OCI-LY1 (cell line): ENCODE measurements around the gene IHH.

Experiments
- H2AFZ ChIP-seq: fragments of 200-600 bp; sonication (generic), shearing (Covaris generic); 2 replicates; pipeline ENCODE4 v1.6.0; 2014; ENCODE audit warnings: antibody characterized with exemption, mild to moderate bottlenecking, low read length
- H3F3A ChIP-seq: fragments of 200-600 bp; sonication (generic), shearing (Covaris generic); 2 replicates; pipeline ENCODE4 v1.6.0; 2014; ENCODE audit warnings: mild to moderate bottlenecking, antibody characterized with exemption, low read length, moderate library complexity; ENCODE audit not compliant: insufficient read depth
- H3K27ac ChIP-seq: fragments of 200-600 bp; sonication (generic); 2 replicates; pipeline ENCODE4 v1.5.1; 2014; ENCODE audit warnings: low read length, mixed run types, mild to moderate bottlenecking, low read depth; ENCODE audit not compliant: poor library complexity, severe bottlenecking
- H3K27me3 ChIP-seq: fragments of 200-600 bp; sonication (generic); 2 replicates; pipeline ENCODE4 v1.6.0; 2014; ENCODE audit warnings: antibody characterized with exemption, mild to moderate bottlenecking, low read length, moderate library complexity; ENCODE audit not compliant: insufficient read depth
- H3K36me3 ChIP-seq: fragments of 200-600 bp; sonication (generic); 2 replicates; pipeline ENCODE4 v1.6.1; 2014; ENCODE audit warnings: mild to moderate bottlenecking, antibody characterized with exemption, low read length, moderate library complexity, mixed read lengths; ENCODE audit not compliant: insufficient read depth
- H3K4me1 ChIP-seq: fragments of 200-600 bp; sonication (generic); 2 replicates; pipeline ENCODE4 v1.5.1; 2014; ENCODE audit warnings: mild to moderate bottlenecking, low read length, moderate library complexity; ENCODE audit not compliant: insufficient read depth, severe bottlenecking
- H3K4me2 ChIP-seq: fragments of 200-600 bp; sonication (generic), shearing (Covaris generic); 2 replicates; pipeline ENCODE4 v1.6.1; 2014; ENCODE audit warnings: low read length
- H3K4me3 ChIP-seq: fragments of 200-600 bp; sonication (generic); 2 replicates; pipeline ENCODE4 v1.5.1; 2014; ENCODE audit warnings: low read length, low read depth, mild to moderate bottlenecking, mixed read lengths; ENCODE audit not compliant: poor library complexity, severe bottlenecking
- H3K79me2 ChIP-seq: fragments of 200-600 bp; shearing (Covaris generic); 2 replicates; pipeline ENCODE4 v1.6.1; 2016; ENCODE audit warnings: mixed run types, low read length, mixed read lengths; ENCODE audit not compliant: insufficient read depth
- H3K9ac ChIP-seq: fragments of 200-600 bp; sonication (generic), shearing (Covaris generic); 2 replicates; pipeline ENCODE4 v1.6.1; 2014; ENCODE audit warnings: mild to moderate bottlenecking, low read length, mixed read lengths
- H3K9me2 ChIP-seq: fragments of 200-600 bp; sonication (generic), shearing (Covaris generic); 2 replicates; pipeline ENCODE4 v1.6.1; 2014; ENCODE audit warnings: low read depth, mild to moderate bottlenecking, low read length, mixed read lengths
- H3K9me3 ChIP-seq: fragments of 200-600 bp; shearing (Covaris generic); 2 replicates; pipeline ENCODE4 v1.6.1; 2014; ENCODE audit warnings: low read length, mixed read lengths
- H4K20me1 ChIP-seq: fragments of 200-600 bp; sonication (generic), shearing (Covaris generic); 2 replicates; pipeline ENCODE4 v1.6.0; 2016; ENCODE audit warnings: mild to moderate bottlenecking, low read length; ENCODE audit not compliant: insufficient read depth
- EZH2 ChIP-seq: fragments of 200-600 bp; sonication (generic), shearing (Covaris generic); IDR thresholded peaks from 2 replicates; pipeline ENCODE4 v1.8.0; 2017; ENCODE audit warnings: borderline replicate concordance, mixed run types, mild to moderate bottlenecking, antibody characterized with exemption, low read length, moderate library complexity, mixed read lengths
- TF ChIP-seq, protein P1 (sequence below): fragments of 200-600 bp; sonication (generic), shearing (Covaris generic); IDR thresholded peaks from 2 replicates; pipeline ENCODE4 v1.5.1; 2017; ENCODE audit warnings: mild to moderate bottlenecking, antibody characterized with exemption, low read length, moderate library complexity, mixed read lengths

The IHH gene

DNA sequence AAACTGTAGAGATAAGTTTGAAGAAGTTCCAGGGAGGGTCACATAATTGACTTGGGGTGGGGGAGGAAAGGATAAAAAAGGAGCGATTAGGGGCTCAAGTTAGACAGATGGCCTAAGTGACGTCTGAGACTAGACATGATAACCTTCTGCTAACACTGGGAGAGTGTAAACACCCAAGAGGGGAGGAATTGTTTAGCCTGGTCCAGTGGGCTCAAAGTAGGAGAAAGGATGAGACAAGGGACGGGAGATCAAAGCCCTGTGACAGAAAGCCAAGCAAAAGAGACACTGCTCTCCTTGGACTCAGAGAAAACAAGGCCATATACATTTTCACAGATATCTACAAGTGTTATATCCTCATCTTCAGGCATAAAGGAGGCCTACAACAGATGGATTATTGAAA lies 45.5 kb upstream of the IHH start:
- no peaks in the 10 kb centered on the region for H3K9me2 ChIP-seq
- H3K4me2 ChIP-seq, result no peak overlapping the region
- TF ChIP-seq, protein P1, sequence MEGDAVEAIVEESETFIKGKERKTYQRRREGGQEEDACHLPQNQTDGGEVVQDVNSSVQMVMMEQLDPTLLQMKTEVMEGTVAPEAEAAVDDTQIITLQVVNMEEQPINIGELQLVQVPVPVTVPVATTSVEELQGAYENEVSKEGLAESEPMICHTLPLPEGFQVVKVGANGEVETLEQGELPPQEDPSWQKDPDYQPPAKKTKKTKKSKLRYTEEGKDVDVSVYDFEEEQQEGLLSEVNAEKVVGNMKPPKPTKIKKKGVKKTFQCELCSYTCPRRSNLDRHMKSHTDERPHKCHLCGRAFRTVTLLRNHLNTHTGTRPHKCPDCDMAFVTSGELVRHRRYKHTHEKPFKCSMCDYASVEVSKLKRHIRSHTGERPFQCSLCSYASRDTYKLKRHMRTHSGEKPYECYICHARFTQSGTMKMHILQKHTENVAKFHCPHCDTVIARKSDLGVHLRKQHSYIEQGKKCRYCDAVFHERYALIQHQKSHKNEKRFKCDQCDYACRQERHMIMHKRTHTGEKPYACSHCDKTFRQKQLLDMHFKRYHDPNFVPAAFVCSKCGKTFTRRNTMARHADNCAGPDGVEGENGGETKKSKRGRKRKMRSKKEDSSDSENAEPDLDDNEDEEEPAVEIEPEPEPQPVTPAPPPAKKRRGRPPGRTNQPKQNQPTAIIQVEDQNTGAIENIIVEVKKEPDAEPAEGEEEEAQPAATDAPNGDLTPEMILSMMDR, result no peak
- no peak for TF ChIP-seq EZH2

DNA sequence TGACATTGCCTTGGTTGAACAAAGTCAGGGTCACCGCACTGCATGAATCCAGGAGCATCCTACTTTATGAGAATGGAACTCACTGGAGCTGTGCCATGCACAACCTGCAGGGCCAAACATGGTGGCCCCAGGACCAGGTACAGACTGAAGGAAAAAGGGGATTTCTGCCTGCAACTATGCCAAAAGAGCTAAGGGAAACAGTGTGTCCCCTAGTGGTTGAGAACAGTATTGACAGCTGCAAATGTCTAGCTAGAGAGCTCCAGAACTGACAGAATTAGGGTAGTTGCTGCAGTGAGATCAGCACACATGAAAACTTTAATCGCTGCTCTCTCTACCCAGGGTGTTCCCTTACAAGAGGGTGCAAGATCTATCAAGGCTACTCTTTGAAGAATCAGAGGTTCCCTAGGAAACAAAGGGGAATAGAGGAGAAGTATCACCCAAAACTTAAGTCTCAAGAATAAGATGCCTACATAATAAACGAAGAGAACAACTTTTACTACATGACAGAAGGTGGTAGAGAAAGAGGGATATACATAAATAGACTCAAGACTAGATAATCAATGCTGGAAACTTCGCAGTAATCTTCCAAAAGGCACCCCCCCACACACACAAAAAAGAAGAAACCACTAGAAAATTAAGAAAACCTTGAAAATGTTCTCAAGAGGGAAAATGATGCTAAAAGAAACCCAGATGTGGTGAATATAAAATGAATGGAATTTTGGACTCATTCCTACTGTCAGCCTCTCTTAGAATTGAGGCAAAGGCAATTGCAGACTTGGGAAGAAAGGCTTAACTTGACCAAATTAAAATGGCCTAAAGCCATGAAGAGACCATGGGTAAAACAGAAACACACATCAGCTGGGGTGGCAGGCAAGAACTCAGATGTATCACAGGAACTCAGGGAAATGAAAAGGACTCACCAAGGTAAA lies 43.6 kb upstream of the IHH start:
- TF ChIP-seq, protein P1, result peak; percentile 85
- no peak for TF ChIP-seq EZH2
- no peak overlapping the region for H3K27ac ChIP-seq
- no peaks in the 10 kb centered on the region for H4K20me1 ChIP-seq
- no peak overlapping the region for H3K9ac ChIP-seq
- H3K4me1 ChIP-seq, result no peaks in the 10 kb centered on the region
- H2AFZ ChIP-seq, result no peak overlapping the region
- H3F3A ChIP-seq, result no peaks in the 10 kb centered on the region
- H3K36me3 ChIP-seq, result no peaks in the 10 kb centered on the region
- no peaks in the 10 kb centered on the region for H3K79me2 ChIP-seq
- H3K4me3 ChIP-seq, result no peak overlapping the region
- no peaks in the 10 kb centered on the region for H3K9me3 ChIP-seq
- H3K27me3 ChIP-seq, result no peaks in the 10 kb centered on the region
- no peak overlapping the region for H3K4me2 ChIP-seq
- H3K9me2 ChIP-seq, result no peaks in the 10 kb centered on the region

More for the DNA sequence above, 45.5 kb upstream of the IHH start:
- no peaks in the 10 kb centered on the region for H4K20me1 ChIP-seq
- no peak overlapping the region for H2AFZ ChIP-seq
- H3K9me3 ChIP-seq, result no peaks in the 10 kb centered on the region
- H3K36me3 ChIP-seq, result no peaks in the 10 kb centered on the region
- H3F3A ChIP-seq, result no peaks in the 10 kb centered on the region
- H3K9ac ChIP-seq, result no peak overlapping the region
- H3K27me3 ChIP-seq, result no peaks in the 10 kb centered on the region
- no peaks in the 10 kb centered on the region for H3K4me1 ChIP-seq
- H3K27ac ChIP-seq, result no peak overlapping the region
- H3K4me3 ChIP-seq, result no peak overlapping the region
- H3K79me2 ChIP-seq, result no peaks in the 10 kb centered on the region

DNA sequence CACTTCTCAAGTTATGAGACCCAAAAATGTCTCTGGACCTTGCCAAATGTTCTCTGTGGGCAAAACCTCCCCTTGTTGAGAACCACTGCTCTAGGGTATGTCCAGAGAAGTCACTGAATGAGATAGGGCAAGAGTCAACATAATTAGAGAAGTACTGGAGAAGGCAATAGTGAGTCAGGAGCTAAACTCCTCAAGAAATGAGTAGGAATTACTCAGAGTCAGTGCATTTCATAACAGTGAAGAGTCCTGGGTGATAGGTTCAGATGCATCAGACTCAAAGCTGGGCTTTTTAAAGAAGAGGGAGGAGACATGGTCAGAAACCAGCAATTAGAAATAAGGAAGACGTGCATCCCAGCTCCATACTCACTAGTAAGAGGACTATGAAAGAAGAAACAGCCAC lies 38.6 kb upstream of the IHH start:
- Histone ChIP-seq H2AFZ (no peak overlapping the region), H3K79me2 (no peaks in the 10 kb centered on the region), H3K9me3 (no peaks in the 10 kb centered on the region), H3K27me3 (no peaks in the 10 kb centered on the region), H3K4me2 (no peak overlapping the region), H3K4me1 (no peaks in the 10 kb centered on the region), H3K36me3 (no peaks in the 10 kb centered on the region), H3K4me3 (no peak overlapping the region), H3K9me2 (no peaks in the 10 kb centered on the region), H3F3A (no peaks in the 10 kb centered on the region), H4K20me1 (no peaks in the 10 kb centered on the region), H3K9ac (no peak overlapping the region), H3K27ac (no peak overlapping the region)
- TF ChIP-seq EZH2, result no peak
- TF ChIP-seq, protein P1, result no peak
